HCT116 (cell line): ENCODE results near the gene TRAF3. TPM values are rescaled to one million over a fixed set of nuclear protein-coding genes. Genes with fewer than 3 reads are reported as not detected.

Experiments used
- ATAC-seq: fragments of 200-7000 bp; cut with Tn5 transposase; 2 replicates; pipeline ENCODE4 v1.9.1; 2020; ENCODE audit warnings: mild to moderate bottlenecking, moderate library complexity
- BruUV-seq: library from RNA; stranded (reverse); fragments of 400-500 nt; replicated peaks from 2 replicates; lab custom pipeline; 2021; lab: Mats Ljungman, UMichigan
- CTCF ChIA-PET: fragments of 300-600 bp; sonication (Branson Sonifier 250); formaldehyde crosslinking; loops from one replicate; lab custom pipeline; 2021; ENCODE audit warnings: antibody characterized with exemption; lab: Charles Lee
- POLR2A ChIA-PET: fragments of 300-600, 350-600 bp; sonication (Branson Sonifier 250); formaldehyde crosslinking; loops from one replicate; lab custom pipeline; 2021; ENCODE audit warnings: antibody characterized with exemption; lab: Charles Lee
- RAD21 ChIA-PET, 2 experiments: fragments of 300-600 bp; sonication (Branson Sonifier 250); formaldehyde crosslinking; loops; one replicate each; lab custom pipeline; 2023; ENCODE audit warnings: low total read pairs in 2 of 2; ENCODE audit not compliant: uncharacterized antibody in 2 of 2, unreplicated experiment in 2 of 2, low non-redundant PET in 1 of 2; lab: Charles Lee
- DNase-seq: peaks from one replicate; pipeline ENCODE4 v3.0.0-alpha.2; 2010; ENCODE audit warnings: low read depth, low spot score
- H2AFZ ChIP-seq: fragments of 200-600 bp; shearing (Covaris generic), sonication (generic); 2 replicates; pipeline ENCODE4 v1.6.1; 2017; ENCODE audit warnings: low read depth, mixed run types, mixed read lengths, antibody characterized with exemption, low read length; ENCODE audit not compliant: poor library complexity, severe bottlenecking
- H3K27ac ChIP-seq: 2 replicates; pipeline ENCODE4 v1.5.1; 2012; ENCODE audit warnings: low read depth, low read length
- H3K27me3 ChIP-seq: fragments of 200-600 bp; sonication (generic); 2 replicates; pipeline ENCODE4 v1.6.1; 2016; ENCODE audit warnings: mixed run types, low read length, mixed read lengths; ENCODE audit not compliant: insufficient read depth
- H3K36me3 ChIP-seq, 2 experiments: fragments of 200-500 bp in 1 of 2; fragments of 200-600 bp in 1 of 2; sonication (Bioruptor generic) in 1 of 2; sonication (generic) in 1 of 2; 2 replicates each; pipeline versions ENCODE4 v1.5.1 to v1.6.1; 2014 to 2016; ENCODE audit warnings: low read length in 2 of 2, inconsistent platforms in 1 of 2, mixed read lengths in 1 of 2, mixed run types in 1 of 2; ENCODE audit not compliant: insufficient read depth in 2 of 2, control insufficient read depth in 1 of 2
- H3K4me1 ChIP-seq, 2 experiments: fragments of 200-600 bp in 1 of 2; sonication (generic) in 1 of 2; 2 replicates each; pipeline versions ENCODE4 v1.5.1 to v1.6.1; 2012 to 2017; ENCODE audit warnings: low read length in 2 of 2, inconsistent platforms in 1 of 2, mild to moderate bottlenecking in 1 of 2, mixed read lengths in 1 of 2, mixed run types in 1 of 2, moderate library complexity in 1 of 2; ENCODE audit not compliant: insufficient read depth in 2 of 2, control insufficient read depth in 1 of 2
- H3K4me2 ChIP-seq: fragments of 200-600 bp; sonication (generic); 2 replicates; pipeline ENCODE4 v1.6.1; 2017; ENCODE audit warnings: mixed run types, low read length, mixed read lengths
- H3K4me3 ChIP-seq, 2 experiments: fragments of 200-600 bp in 1 of 2; sonication (generic) in 1 of 2; replicated peaks in 1 of 2; 2 replicates each; pipeline ENCODE4 v1.5.1; 2011 to 2016; ENCODE audit warnings: low read length in 2 of 2, control low read depth in 1 of 2, low read depth in 1 of 2, mild to moderate bottlenecking in 1 of 2, mixed read lengths in 1 of 2, mixed run types in 1 of 2
- H3K79me2 ChIP-seq: fragments of 200-600 bp; sonication (generic); 2 replicates; pipeline ENCODE4 v1.6.1; 2017; ENCODE audit warnings: mild to moderate bottlenecking, mixed run types, low read length, moderate library complexity, mixed read lengths; ENCODE audit not compliant: insufficient read depth
- H3K9ac ChIP-seq: fragments of 200-600 bp; sonication (generic); 2 replicates; pipeline ENCODE4 v1.6.1; 2016; ENCODE audit warnings: low read length, mixed read lengths
- H3K9me2 ChIP-seq: fragments of 200-600 bp; sonication (generic), shearing (Covaris generic); 2 replicates; pipeline ENCODE4 v1.6.1; 2017; ENCODE audit warnings: mixed run types, mild to moderate bottlenecking, moderate library complexity; ENCODE audit not compliant: insufficient read depth
- H3K9me3 ChIP-seq, 2 experiments: fragments of 200-500 bp in 1 of 2; fragments of 200-600 bp in 1 of 2; sonication (Bioruptor generic) in 1 of 2; sonication (generic) in 1 of 2; 2 replicates each; pipeline ENCODE4 v1.6.1; 2014 to 2017; ENCODE audit warnings: low read length in 2 of 2, mixed read lengths in 2 of 2, inconsistent platforms in 1 of 2, low read depth in 1 of 2, mild to moderate bottlenecking in 1 of 2, mixed run types in 1 of 2, moderate library complexity in 1 of 2; ENCODE audit not compliant: control insufficient read depth in 1 of 2, insufficient read depth in 1 of 2
- H4K20me1 ChIP-seq: fragments of 200-600 bp; sonication (generic), shearing (Covaris generic); 2 replicates; pipeline ENCODE4 v1.6.1; 2017; ENCODE audit warnings: mixed run types, mild to moderate bottlenecking, moderate library complexity; ENCODE audit not compliant: insufficient read depth
- CBX3 ChIP-seq: IDR thresholded peaks from 2 replicates; pipeline ENCODE4 v1.6.1; 2012; ENCODE audit warnings: low read depth
- FOSL1 ChIP-seq: IDR thresholded peaks from 2 replicates; pipeline ENCODE4 v1.6.1; 2012; ENCODE audit warnings: low read depth
- SIN3A ChIP-seq: IDR thresholded peaks from 2 replicates; pipeline ENCODE4 v1.6.1; 2012; ENCODE audit warnings: low read depth
- SRF ChIP-seq: IDR thresholded peaks from 2 replicates; pipeline ENCODE4 v1.6.1; 2012; ENCODE audit warnings: low read depth
- TCF7L2 ChIP-seq: IDR thresholded peaks from 2 replicates; pipeline ENCODE4 v1.7.0; 2011; ENCODE audit warnings: borderline replicate concordance, inconsistent platforms; ENCODE audit not compliant: insufficient read depth, insufficient read length; ENCODE audit errors: extremely low read depth
- ZBTB33 ChIP-seq: IDR thresholded peaks from 2 replicates; pipeline ENCODE4 v1.6.1; 2011; ENCODE audit warnings: mild to moderate bottlenecking, low read length, moderate library complexity; ENCODE audit not compliant: insufficient replicate concordance; ENCODE audit errors: extremely low read depth
- ZFX ChIP-seq: fragments of 450-650 bp; IDR thresholded peaks from 2 replicates; pipeline ENCODE4 v1.6.1; 2017
- intact Hi-C: fragments of 100-400 bp; cut with micrococcal nuclease; formaldehyde crosslinking; loops from 2 replicates; pipeline ENCODE4 v1.10.0; 2022
- total RNA-seq: library from RNA; stranded (reverse); gene quantifications from one replicate; pipeline ENCODE4 v1.2.1, GENCODE V29; 2021; ENCODE audit not compliant: unreplicated experiment
- TF ChIP-seq, protein P1 (sequence below): IDR thresholded peaks from 2 replicates; pipeline ENCODE4 v1.6.1; 2012; ENCODE audit warnings: low read depth
- TF ChIP-seq, protein P2 (sequence below), 3 experiments: fragments of 200-600 bp in 1 of 3; sonication (generic) in 1 of 3; IDR thresholded peaks in 2 of 3; conservative IDR thresholded peaks in 1 of 3; 2 replicates each; pipeline ENCODE4 v1.5.1; 2012 to 2017; ENCODE audit warnings: low read depth in 2 of 3, low read length in 2 of 3, antibody characterized with exemption in 1 of 3, borderline replicate concordance in 1 of 3, control low read depth in 1 of 3, mild to moderate bottlenecking in 1 of 3, mixed read lengths in 1 of 3, mixed run types in 1 of 3, moderate library complexity in 1 of 3; ENCODE audit not compliant: insufficient read depth in 1 of 3
- TF ChIP-seq, protein P3 (sequence below): IDR thresholded peaks from 2 replicates; pipeline ENCODE4 v1.6.1; 2012

TRAF3 gene
- total RNA-seq, 1 experiment from 2014 or later = 32.1 TPM

- no peak overlapping the region for H3K9ac ChIP-seq
- POLR2A ChIA-PET = no interaction called here
Measured at GRCh38 chr14:102867826-102868580, 90.8 kb downstream of the TRAF3 start.

DNA sequence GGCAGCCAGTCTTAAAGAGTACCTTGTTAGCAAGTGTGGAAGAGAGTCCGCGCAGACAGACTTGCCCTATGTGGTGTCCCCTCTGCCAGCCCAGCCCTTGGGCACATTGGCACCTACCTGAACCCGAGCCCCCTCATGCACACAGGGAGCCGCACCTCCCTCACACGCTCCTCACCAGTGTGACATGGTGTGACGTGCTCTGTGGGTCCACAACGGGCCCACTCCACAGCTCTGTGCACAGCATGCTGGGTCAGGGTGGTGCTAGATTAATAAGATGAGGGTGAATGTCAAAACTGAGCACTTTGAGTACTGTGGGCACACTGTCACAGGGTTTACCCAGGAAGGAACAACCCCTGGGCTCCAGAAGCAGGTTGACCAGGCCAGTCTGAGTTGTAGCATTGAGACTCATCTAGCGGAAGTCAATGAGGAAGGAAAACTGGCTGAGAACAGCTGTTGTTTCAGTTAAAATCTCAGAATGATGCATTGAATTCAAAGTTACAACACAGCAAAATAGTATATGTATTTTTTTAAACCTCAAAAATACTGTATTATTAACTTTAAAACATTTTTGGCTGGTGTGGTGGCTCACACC, 91.8 kb downstream of the TRAF3 start:
- ATAC-seq = no peak
- no peaks in the 10 kb centered on the region for H3K27me3 ChIP-seq
- peaks cover 27% of the 10 kb centered on the region; the same call in 1 of the 2 replicates for H3K79me2 ChIP-seq
- ChIA-PET POLR2A (no interaction called here), CTCF (no interaction called here), RAD21 (no interaction called here)
- H3K36me3 ChIP-seq = peaks cover 4 to 9% of the 10 kb centered on the region in 2 experiments; a peak in 2 of 4 replicates
- H3K9me2 ChIP-seq = no peaks in the 10 kb centered on the region
- H3K4me1 ChIP-seq = no peaks in the 10 kb centered on the region
- H3K4me3 ChIP-seq = no peak overlapping the region
- no peak overlapping the region for H2AFZ ChIP-seq
- no peaks in the 10 kb centered on the region; a peak in 1 of 4 replicates for H3K9me3 ChIP-seq
- H3K9ac ChIP-seq = no peak overlapping the region
- intact Hi-C loops = no loop called here
- H4K20me1 ChIP-seq = no peaks in the 10 kb centered on the region
- no peak overlapping the region for H3K4me2 ChIP-seq
- H3K27ac ChIP-seq = no peak overlapping the region
- BruUV-seq = no TSS peak
- DNase-seq = no peak
- TF ChIP-seq CBX3 = no peak
- no peak for TF ChIP-seq ZBTB33
- no peak for TF ChIP-seq FOSL1
- TF ChIP-seq, protein P1, sequence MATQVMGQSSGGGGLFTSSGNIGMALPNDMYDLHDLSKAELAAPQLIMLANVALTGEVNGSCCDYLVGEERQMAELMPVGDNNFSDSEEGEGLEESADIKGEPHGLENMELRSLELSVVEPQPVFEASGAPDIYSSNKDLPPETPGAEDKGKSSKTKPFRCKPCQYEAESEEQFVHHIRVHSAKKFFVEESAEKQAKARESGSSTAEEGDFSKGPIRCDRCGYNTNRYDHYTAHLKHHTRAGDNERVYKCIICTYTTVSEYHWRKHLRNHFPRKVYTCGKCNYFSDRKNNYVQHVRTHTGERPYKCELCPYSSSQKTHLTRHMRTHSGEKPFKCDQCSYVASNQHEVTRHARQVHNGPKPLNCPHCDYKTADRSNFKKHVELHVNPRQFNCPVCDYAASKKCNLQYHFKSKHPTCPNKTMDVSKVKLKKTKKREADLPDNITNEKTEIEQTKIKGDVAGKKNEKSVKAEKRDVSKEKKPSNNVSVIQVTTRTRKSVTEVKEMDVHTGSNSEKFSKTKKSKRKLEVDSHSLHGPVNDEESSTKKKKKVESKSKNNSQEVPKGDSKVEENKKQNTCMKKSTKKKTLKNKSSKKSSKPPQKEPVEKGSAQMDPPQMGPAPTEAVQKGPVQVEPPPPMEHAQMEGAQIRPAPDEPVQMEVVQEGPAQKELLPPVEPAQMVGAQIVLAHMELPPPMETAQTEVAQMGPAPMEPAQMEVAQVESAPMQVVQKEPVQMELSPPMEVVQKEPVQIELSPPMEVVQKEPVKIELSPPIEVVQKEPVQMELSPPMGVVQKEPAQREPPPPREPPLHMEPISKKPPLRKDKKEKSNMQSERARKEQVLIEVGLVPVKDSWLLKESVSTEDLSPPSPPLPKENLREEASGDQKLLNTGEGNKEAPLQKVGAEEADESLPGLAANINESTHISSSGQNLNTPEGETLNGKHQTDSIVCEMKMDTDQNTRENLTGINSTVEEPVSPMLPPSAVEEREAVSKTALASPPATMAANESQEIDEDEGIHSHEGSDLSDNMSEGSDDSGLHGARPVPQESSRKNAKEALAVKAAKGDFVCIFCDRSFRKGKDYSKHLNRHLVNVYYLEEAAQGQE = no peak
- TF ChIP-seq, protein P2, sequence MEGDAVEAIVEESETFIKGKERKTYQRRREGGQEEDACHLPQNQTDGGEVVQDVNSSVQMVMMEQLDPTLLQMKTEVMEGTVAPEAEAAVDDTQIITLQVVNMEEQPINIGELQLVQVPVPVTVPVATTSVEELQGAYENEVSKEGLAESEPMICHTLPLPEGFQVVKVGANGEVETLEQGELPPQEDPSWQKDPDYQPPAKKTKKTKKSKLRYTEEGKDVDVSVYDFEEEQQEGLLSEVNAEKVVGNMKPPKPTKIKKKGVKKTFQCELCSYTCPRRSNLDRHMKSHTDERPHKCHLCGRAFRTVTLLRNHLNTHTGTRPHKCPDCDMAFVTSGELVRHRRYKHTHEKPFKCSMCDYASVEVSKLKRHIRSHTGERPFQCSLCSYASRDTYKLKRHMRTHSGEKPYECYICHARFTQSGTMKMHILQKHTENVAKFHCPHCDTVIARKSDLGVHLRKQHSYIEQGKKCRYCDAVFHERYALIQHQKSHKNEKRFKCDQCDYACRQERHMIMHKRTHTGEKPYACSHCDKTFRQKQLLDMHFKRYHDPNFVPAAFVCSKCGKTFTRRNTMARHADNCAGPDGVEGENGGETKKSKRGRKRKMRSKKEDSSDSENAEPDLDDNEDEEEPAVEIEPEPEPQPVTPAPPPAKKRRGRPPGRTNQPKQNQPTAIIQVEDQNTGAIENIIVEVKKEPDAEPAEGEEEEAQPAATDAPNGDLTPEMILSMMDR (IDR thresholded peaks at IDR 0.05 in 2 of 3, conservative IDR thresholded peaks at IDR 0.05 in 1 of 3; ENCODE audit: borderline replicate concordance in 1 of 3, insufficient read depth in 1 of 3, low read depth in 2 of 3, low read length in 2 of 3) = no peak
- no peak for TF ChIP-seq SRF

More at GRCh38 chr14:102867826-102868580, 90.8 kb downstream of the TRAF3 start:
- Histone ChIP-seq H3K4me3 (no peak overlapping the region), H3K79me2 (peaks cover 32% of the 10 kb centered on the region), H4K20me1 (no peaks in the 10 kb centered on the region), H3K36me3 (peaks cover 4 to 9% of the 10 kb centered on the region in 2 experiments; a peak in 2 of 4 replicates), H3K27ac (no peak overlapping the region), H2AFZ (no peak overlapping the region), H3K4me2 (no peak overlapping the region)
- no TSS peak for BruUV-seq
- CTCF ChIA-PET = no interaction called here
- no peak for DNase-seq
- intact Hi-C loops = no loop called here
- RAD21 ChIA-PET = no interaction called here
- TF ChIP-seq, protein P3, sequence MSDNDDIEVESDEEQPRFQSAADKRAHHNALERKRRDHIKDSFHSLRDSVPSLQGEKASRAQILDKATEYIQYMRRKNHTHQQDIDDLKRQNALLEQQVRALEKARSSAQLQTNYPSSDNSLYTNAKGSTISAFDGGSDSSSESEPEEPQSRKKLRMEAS = no peak
- TF ChIP-seq SRF (no peak), CBX3 (no peak), SIN3A (no peak), ZFX (no peak), TCF7L2 (no peak)
- TF ChIP-seq, all 23 proteins: peak for 0
- Histone ChIP-seq H3K9me2 (no peaks in the 10 kb centered on the region), H3K9me3 (no peaks in the 10 kb centered on the region; a peak in 1 of 4 replicates), H3K4me1 (no peaks in the 10 kb centered on the region), H3K27me3 (no peaks in the 10 kb centered on the region)
- no peak for ATAC-seq
